Karpas-422 (cell line): ENCODE data around the gene MACROD2. TPM values are rescaled to one million over a fixed set of nuclear protein-coding genes. Genes with fewer than 3 reads are reported as not detected.

Experiments
- DNase-seq: peaks from one replicate; pipeline ENCODE4 v3.0.0-alpha.2; 2015
- H2AFZ ChIP-seq: fragments of 200-600 bp; sonication (generic); 2 replicates; pipeline ENCODE4 v1.6.1; 2014; ENCODE audit warnings: antibody characterized with exemption, low read length, mixed read lengths
- H3K27ac ChIP-seq: fragments of 200-600 bp; sonication (generic); 2 replicates; pipeline ENCODE4 v1.5.1; 2014; ENCODE audit warnings: mild to moderate bottlenecking, low read length, moderate library complexity
- H3K27me3 ChIP-seq: fragments of 200-600 bp; sonication (generic); 2 replicates; pipeline ENCODE4 v1.6.1; 2014; ENCODE audit warnings: low read length, mixed read lengths
- H3K36me3 ChIP-seq: fragments of 200-600 bp; sonication (generic); 2 replicates; pipeline ENCODE4 v1.6.1; 2014; ENCODE audit warnings: low read length, mixed read lengths; ENCODE audit not compliant: insufficient read depth
- H3K4me1 ChIP-seq: fragments of 200-600 bp; sonication (generic); 2 replicates; pipeline ENCODE4 v1.6.1; 2014; ENCODE audit warnings: mild to moderate bottlenecking, low read length, mixed read lengths
- H3K4me2 ChIP-seq: fragments of 200-600 bp; sonication (generic); 2 replicates; pipeline ENCODE4 v1.6.1; 2014; ENCODE audit warnings: low read length, low read depth, mild to moderate bottlenecking; ENCODE audit not compliant: poor library complexity, severe bottlenecking
- H3K4me3 ChIP-seq: fragments of 200-600 bp; sonication (generic); 2 replicates; pipeline ENCODE4 v1.5.1; 2014; ENCODE audit warnings: mild to moderate bottlenecking, antibody characterized with exemption, low read length, mixed read lengths
- H3K79me2 ChIP-seq: fragments of 200-600 bp; sonication (generic); 2 replicates; pipeline ENCODE4 v1.6.1; 2014; ENCODE audit warnings: mild to moderate bottlenecking, low read length, mixed read lengths
- H3K9ac ChIP-seq: fragments of 200-600 bp; sonication (generic); 2 replicates; pipeline ENCODE4 v1.6.0; 2014; ENCODE audit warnings: low read length
- H3K9me2 ChIP-seq: fragments of 200-600 bp; sonication (generic), shearing (Covaris generic); replicated peaks from 2 replicates; pipeline ENCODE4 v1.6.0; 2014; ENCODE audit warnings: mild to moderate bottlenecking, low read length, moderate library complexity; ENCODE audit not compliant: insufficient read depth
- H3K9me3 ChIP-seq: fragments of 300-700, 200-600 bp; sonication (generic); 2 replicates; pipeline ENCODE4 v1.6.1; 2014; ENCODE audit warnings: low read length, mixed read lengths
- H4K20me1 ChIP-seq: fragments of 200-600 bp; sonication (generic); 2 replicates; pipeline ENCODE4 v1.6.1; 2014; ENCODE audit warnings: mild to moderate bottlenecking, antibody characterized with exemption, low read length, low read depth; ENCODE audit not compliant: insufficient read depth
- total RNA-seq: library from RNA; depleted of rRNA; stranded (reverse); fragments of >200 nt; shearing (Covaris generic); gene quantifications from 2 replicates; pipeline ENCODE4 v1.2.3, GENCODE V29; 2014; ENCODE audit warnings: low replicate concordance

MACROD2 gene
- total RNA-seq, 1 experiment from 2014 or later: 0.15 TPM

- Histone ChIP-seq H3K9ac (no peak overlapping the region), H4K20me1 (no peaks in the 10 kb centered on the region), H3K4me1 (peaks cover 9% of the 10 kb centered on the region), H3K79me2 (no peaks in the 10 kb centered on the region), H2AFZ (no peak overlapping the region), H3K9me3 (no peaks in the 10 kb centered on the region), H3K4me2 (no peak overlapping the region), H3K27ac (no peak overlapping the region), H3K27me3 (no peaks in the 10 kb centered on the region), H3K36me3 (no peaks in the 10 kb centered on the region), H3K4me3 (no peak overlapping the region), H3K9me2 (no peaks in the 10 kb centered on the region)
- DNase-seq: no peak
Observed at GRCh38 chr20:15817351-15817750, 1822.0 kb downstream of the MACROD2 start.

- DNase-seq: no peak
- no peak overlapping the region for H3K4me3 ChIP-seq
- H2AFZ ChIP-seq: no peak overlapping the region
- no peaks in the 10 kb centered on the region for H3K36me3 ChIP-seq
- H3K4me1 ChIP-seq: peaks cover 16% of the 10 kb centered on the region
- no peaks in the 10 kb centered on the region for H3K79me2 ChIP-seq
- H4K20me1 ChIP-seq: no peaks in the 10 kb centered on the region
- no peak overlapping the region for H3K4me2 ChIP-seq
- H3K9ac ChIP-seq: no peak overlapping the region
- no peak overlapping the region for H3K27ac ChIP-seq
- no peaks in the 10 kb centered on the region for H3K9me3 ChIP-seq
- no peaks in the 10 kb centered on the region for H3K9me2 ChIP-seq
- no peaks in the 10 kb centered on the region for H3K27me3 ChIP-seq
Observed at GRCh38 chr20:15818651-15819071, 1823.3 kb downstream of the MACROD2 start.

GRCh38 chr20:15823718-15824117, 1828.4 kb downstream of the MACROD2 start:
- no peaks in the 10 kb centered on the region for H3K36me3 ChIP-seq
- H4K20me1 ChIP-seq: no peaks in the 10 kb centered on the region
- H3K9me2 ChIP-seq: no peaks in the 10 kb centered on the region
- H2AFZ ChIP-seq: no peak overlapping the region
- no peaks in the 10 kb centered on the region for H3K79me2 ChIP-seq
- no peak for DNase-seq
- H3K27me3 ChIP-seq: no peaks in the 10 kb centered on the region
- no peak overlapping the region for H3K4me2 ChIP-seq
- H3K9ac ChIP-seq: no peak overlapping the region
- H3K9me3 ChIP-seq: no peaks in the 10 kb centered on the region
- peaks cover 14% of the 10 kb centered on the region for H3K4me1 ChIP-seq
- H3K4me3 ChIP-seq: no peak overlapping the region
- no peak overlapping the region for H3K27ac ChIP-seq

- Histone ChIP-seq H3K4me1 (peaks cover 4% of the 10 kb centered on the region), H3K4me2 (no peak overlapping the region), H2AFZ (no peak overlapping the region), H3K27me3 (no peaks in the 10 kb centered on the region), H3K9me3 (no peaks in the 10 kb centered on the region), H3K79me2 (no peaks in the 10 kb centered on the region), H3K9me2 (no peaks in the 10 kb centered on the region), H3K27ac (no peak overlapping the region), H3K4me3 (no peak overlapping the region), H3K9ac (no peak overlapping the region), H3K36me3 (no peaks in the 10 kb centered on the region), H4K20me1 (no peaks in the 10 kb centered on the region)
- no peak for DNase-seq
Observed at GRCh38 chr20:15827628-15828027, 1832.3 kb downstream of the MACROD2 start.

- no peak overlapping the region for H2AFZ ChIP-seq
- H4K20me1 ChIP-seq: no peaks in the 10 kb centered on the region
- no peaks in the 10 kb centered on the region for H3K9me3 ChIP-seq
- no peaks in the 10 kb centered on the region for H3K27me3 ChIP-seq
- no peaks in the 10 kb centered on the region for H3K36me3 ChIP-seq
- no peaks in the 10 kb centered on the region for H3K79me2 ChIP-seq
- no peak overlapping the region for H3K4me2 ChIP-seq
- no peak overlapping the region for H3K9ac ChIP-seq
- H3K9me2 ChIP-seq: no peaks in the 10 kb centered on the region
- H3K27ac ChIP-seq: no peak overlapping the region
- 0 out of 2 replicates have a peak, but pooled peaks cover 3% of the 10 kb centered on the region for H3K4me1 ChIP-seq
- H3K4me3 ChIP-seq: no peak overlapping the region
- DNase-seq: no peak
Observed at GRCh38 chr20:15831201-15831600, 1835.9 kb downstream of the MACROD2 start.

- Histone ChIP-seq H3K36me3 (no peaks in the 10 kb centered on the region), H3K4me3 (no peak overlapping the region), H2AFZ (no peak overlapping the region), H3K9ac (no peak overlapping the region), H3K4me2 (no peak overlapping the region), H3K9me2 (no peaks in the 10 kb centered on the region), H3K4me1 (0 out of 2 replicates have a peak, but pooled peaks cover 3% of the 10 kb centered on the region), H3K27me3 (no peaks in the 10 kb centered on the region), H3K27ac (no peak overlapping the region), H3K9me3 (no peaks in the 10 kb centered on the region), H4K20me1 (no peaks in the 10 kb centered on the region), H3K79me2 (no peaks in the 10 kb centered on the region)
- no peak for DNase-seq
Observed at GRCh38 chr20:15832512-15832911, 1837.2 kb downstream of the MACROD2 start.

GRCh38 chr20:15834857-15835256, 1839.5 kb downstream of the MACROD2 start:
- H3K4me3 ChIP-seq: no peak overlapping the region
- no peaks in the 10 kb centered on the region for H3K79me2 ChIP-seq
- H2AFZ ChIP-seq: no peak overlapping the region
- no peak overlapping the region for H3K9ac ChIP-seq
- no peak overlapping the region for H3K4me2 ChIP-seq
- no peaks in the 10 kb centered on the region for H3K27me3 ChIP-seq
- H3K9me3 ChIP-seq: no peaks in the 10 kb centered on the region
- 0 out of 2 replicates have a peak, but pooled peaks cover 3% of the 10 kb centered on the region for H3K4me1 ChIP-seq
- no peaks in the 10 kb centered on the region for H4K20me1 ChIP-seq
- no peaks in the 10 kb centered on the region for H3K9me2 ChIP-seq
- DNase-seq: no peak
- H3K27ac ChIP-seq: no peak overlapping the region
- H3K36me3 ChIP-seq: no peaks in the 10 kb centered on the region

- Histone ChIP-seq H3K9ac (no peak overlapping the region), H4K20me1 (no peaks in the 10 kb centered on the region), H3K9me2 (no peaks in the 10 kb centered on the region), H3K9me3 (no peaks in the 10 kb centered on the region), H3K79me2 (no peaks in the 10 kb centered on the region), H3K27me3 (no peaks in the 10 kb centered on the region), H3K36me3 (no peaks in the 10 kb centered on the region), H2AFZ (no peak overlapping the region), H3K4me1 (0 out of 2 replicates have a peak, but pooled peaks cover 3% of the 10 kb centered on the region), H3K27ac (no peak overlapping the region), H3K4me2 (no peak overlapping the region), H3K4me3 (no peak overlapping the region)
- DNase-seq: no peak
Observed at GRCh38 chr20:15835811-15836210, 1840.5 kb downstream of the MACROD2 start.

- Histone ChIP-seq H2AFZ (no peak overlapping the region), H3K9ac (no peak overlapping the region), H3K4me3 (no peak overlapping the region), H3K27ac (no peak overlapping the region), H3K36me3 (no peaks in the 10 kb centered on the region), H4K20me1 (no peaks in the 10 kb centered on the region), H3K4me2 (no peak overlapping the region), H3K9me2 (no peaks in the 10 kb centered on the region), H3K27me3 (no peaks in the 10 kb centered on the region), H3K4me1 (0 out of 2 replicates have a peak, but pooled peaks cover 3% of the 10 kb centered on the region), H3K9me3 (no peaks in the 10 kb centered on the region), H3K79me2 (no peaks in the 10 kb centered on the region)
- no peak for DNase-seq
Observed at GRCh38 chr20:15836634-15837033, 1841.3 kb downstream of the MACROD2 start.
